ENCODE measurements around the gene TAL1. TPM values are rescaled to one million over a fixed set of nuclear protein-coding genes. Genes with fewer than 3 reads are reported as not detected.

TAL1 gene
- total and polyA plus RNA-seq, 2 of the 13 experiments (the other 11 are each of a cell fraction or from before 2014, with no cell fraction given) = 0.05 TPM; not detected in 1

- TF ChIP-seq HMG20A (CRISPR knock-in tag; IDR thresholded peaks at IDR 0.05; ENCODE audit: borderline replicate concordance) = no peak
- TF ChIP-seq ZNF142 (CRISPR knock-in tag; IDR thresholded peaks at IDR 0.05) = no peak
- no peak for TF ChIP-seq RFXAP (CRISPR knock-in tag; IDR thresholded peaks at IDR 0.05; ENCODE audit: borderline replicate concordance)
- TF ChIP-seq MEIS1 (CRISPR knock-in tag; IDR thresholded peaks at IDR 0.05; ENCODE audit: borderline replicate concordance) = no peak
- no peak for TF ChIP-seq RAD51 (IDR thresholded peaks at IDR 0.05; ENCODE audit: borderline replicate concordance)
- no peak for TF ChIP-seq JARID2 (CRISPR knock-in tag; IDR thresholded peaks at IDR 0.05; ENCODE audit: insufficient replicate concordance)
- TF ChIP-seq, protein P1, sequence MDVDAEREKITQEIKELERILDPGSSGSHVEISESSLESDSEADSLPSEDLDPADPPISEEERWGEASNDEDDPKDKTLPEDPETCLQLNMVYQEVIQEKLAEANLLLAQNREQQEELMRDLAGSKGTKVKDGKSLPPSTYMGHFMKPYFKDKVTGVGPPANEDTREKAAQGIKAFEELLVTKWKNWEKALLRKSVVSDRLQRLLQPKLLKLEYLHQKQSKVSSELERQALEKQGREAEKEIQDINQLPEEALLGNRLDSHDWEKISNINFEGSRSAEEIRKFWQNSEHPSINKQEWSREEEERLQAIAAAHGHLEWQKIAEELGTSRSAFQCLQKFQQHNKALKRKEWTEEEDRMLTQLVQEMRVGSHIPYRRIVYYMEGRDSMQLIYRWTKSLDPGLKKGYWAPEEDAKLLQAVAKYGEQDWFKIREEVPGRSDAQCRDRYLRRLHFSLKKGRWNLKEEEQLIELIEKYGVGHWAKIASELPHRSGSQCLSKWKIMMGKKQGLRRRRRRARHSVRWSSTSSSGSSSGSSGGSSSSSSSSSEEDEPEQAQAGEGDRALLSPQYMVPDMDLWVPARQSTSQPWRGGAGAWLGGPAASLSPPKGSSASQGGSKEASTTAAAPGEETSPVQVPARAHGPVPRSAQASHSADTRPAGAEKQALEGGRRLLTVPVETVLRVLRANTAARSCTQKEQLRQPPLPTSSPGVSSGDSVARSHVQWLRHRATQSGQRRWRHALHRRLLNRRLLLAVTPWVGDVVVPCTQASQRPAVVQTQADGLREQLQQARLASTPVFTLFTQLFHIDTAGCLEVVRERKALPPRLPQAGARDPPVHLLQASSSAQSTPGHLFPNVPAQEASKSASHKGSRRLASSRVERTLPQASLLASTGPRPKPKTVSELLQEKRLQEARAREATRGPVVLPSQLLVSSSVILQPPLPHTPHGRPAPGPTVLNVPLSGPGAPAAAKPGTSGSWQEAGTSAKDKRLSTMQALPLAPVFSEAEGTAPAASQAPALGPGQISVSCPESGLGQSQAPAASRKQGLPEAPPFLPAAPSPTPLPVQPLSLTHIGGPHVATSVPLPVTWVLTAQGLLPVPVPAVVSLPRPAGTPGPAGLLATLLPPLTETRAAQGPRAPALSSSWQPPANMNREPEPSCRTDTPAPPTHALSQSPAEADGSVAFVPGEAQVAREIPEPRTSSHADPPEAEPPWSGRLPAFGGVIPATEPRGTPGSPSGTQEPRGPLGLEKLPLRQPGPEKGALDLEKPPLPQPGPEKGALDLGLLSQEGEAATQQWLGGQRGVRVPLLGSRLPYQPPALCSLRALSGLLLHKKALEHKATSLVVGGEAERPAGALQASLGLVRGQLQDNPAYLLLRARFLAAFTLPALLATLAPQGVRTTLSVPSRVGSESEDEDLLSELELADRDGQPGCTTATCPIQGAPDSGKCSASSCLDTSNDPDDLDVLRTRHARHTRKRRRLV (CRISPR knock-in tag; IDR thresholded peaks at IDR 0.05) = no peak
- TF ChIP-seq TCF7L2 (IDR thresholded peaks at IDR 0.05; ENCODE audit: low read depth, low read length) = no peak
- no peak for TF ChIP-seq ZHX2 (IDR thresholded peaks at IDR 0.05; ENCODE audit: low read depth)
- no peak for TF ChIP-seq ZHX2 (CRISPR knock-in tag; IDR thresholded peaks at IDR 0.05; ENCODE audit: borderline replicate concordance)
Measured at GRCh38 chr1:47238935-47239592, 7.0 kb upstream of the TAL1 start (continued).
